GM18867 (cell line): ENCODE results near the gene CNTN4.

Source experiments
- ATAC-seq: cut with Tn5 transposase; IDR thresholded peaks from one replicate; pipeline ENCODE4 v1.9.1; 2021; ENCODE audit warnings: mild to moderate bottlenecking, moderate library complexity; ENCODE audit not compliant: unreplicated experiment

The CNTN4 gene

DNA sequence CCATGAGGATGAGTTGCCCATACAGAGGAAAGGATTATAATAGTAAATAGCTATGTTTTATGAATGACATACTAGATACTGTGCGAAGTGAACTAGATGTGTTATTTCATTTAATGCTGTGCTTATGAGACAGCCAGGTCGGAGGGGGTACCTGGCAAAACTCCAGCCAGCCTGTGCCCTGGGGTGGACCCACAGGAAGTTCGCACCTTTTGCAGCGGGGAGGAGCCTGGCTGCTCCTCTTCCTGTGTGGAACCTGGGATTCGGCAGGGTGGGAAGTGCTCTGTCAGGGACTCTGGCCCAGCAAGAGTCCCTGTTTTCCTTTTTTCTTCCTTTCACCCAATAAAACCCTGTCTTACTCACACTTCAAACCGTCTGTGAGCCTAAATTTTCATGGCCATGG is 559.3 kb downstream of the CNTN4 start:
- no peak for ATAC-seq

DNA sequence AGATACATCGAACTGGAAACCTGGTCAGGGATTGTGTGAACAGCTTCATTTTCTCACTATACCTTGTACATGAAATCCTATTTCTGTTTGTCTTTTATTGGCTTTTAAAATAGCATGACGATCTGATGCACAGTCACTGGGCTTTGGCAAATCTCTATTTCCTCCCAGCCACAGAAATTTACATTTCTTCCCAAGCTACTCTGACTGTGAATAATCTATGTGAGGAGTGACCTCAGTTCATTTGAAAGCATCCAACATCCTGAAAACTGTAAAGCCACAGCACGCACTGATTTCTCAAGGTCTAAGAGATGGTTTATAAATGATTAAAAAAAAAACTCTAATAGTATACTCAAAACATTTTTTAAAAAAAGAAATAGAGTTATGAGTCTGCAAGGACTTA is 561.2 kb downstream of the CNTN4 start:
- no peak for ATAC-seq

DNA sequence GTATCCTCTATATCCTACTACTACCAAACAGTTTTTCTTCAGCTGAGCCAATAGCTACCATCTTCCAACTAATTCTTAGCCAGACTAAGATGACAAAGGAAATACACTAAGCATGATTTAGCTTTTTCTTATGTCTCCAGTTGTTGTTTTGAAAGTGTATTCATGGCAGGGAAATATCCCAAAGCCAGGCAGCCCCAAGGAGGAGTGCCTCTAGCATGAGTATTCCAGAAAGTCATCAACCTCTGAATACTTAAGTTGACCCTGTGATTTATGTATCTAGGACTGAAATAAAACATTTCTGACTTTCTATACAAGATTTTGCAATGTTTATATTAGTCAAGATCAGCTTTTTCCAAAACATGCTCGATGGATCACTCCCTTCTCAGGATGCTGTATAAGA is 562.4 kb downstream of the CNTN4 start:
- ATAC-seq: no peak

DNA sequence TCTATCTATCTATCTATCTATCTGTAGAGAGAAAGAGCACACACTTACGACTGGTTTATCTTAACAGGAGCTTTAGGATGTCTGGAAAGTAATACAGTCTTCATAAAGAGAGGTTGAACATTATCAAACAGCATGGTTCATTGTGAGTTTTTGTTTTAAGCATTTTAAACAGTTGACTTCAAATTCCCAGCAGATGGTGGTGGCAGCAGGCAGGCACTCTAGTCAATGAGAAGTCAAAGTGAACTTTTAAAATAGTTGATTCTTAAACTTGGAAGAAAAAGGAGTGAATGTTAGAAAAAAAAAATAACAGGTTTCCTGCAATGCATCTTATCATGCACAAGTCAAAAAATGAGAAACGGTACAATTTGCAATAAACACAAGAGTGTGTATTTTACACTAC is 578.8 kb downstream of the CNTN4 start:
- no peak for ATAC-seq

DNA sequence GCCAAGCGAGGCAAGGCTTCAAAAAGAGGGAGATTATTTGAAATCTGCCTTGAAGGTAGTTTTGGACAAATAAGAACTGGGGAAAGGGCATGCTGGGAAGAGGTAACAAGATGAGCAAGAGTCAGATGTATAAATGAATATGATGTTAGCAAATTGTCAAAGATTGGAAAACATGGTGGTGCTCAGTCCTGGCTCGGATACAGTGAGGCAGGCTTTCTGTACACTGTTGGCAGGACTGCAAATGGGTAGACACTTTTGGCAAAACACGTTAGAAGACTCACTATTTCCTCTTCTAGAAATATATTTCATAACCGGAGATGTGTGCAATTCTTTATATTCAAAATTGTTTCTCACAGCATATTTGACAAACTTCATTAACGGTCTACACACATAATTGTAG is 581.6 kb downstream of the CNTN4 start:
- no peak for ATAC-seq

DNA sequence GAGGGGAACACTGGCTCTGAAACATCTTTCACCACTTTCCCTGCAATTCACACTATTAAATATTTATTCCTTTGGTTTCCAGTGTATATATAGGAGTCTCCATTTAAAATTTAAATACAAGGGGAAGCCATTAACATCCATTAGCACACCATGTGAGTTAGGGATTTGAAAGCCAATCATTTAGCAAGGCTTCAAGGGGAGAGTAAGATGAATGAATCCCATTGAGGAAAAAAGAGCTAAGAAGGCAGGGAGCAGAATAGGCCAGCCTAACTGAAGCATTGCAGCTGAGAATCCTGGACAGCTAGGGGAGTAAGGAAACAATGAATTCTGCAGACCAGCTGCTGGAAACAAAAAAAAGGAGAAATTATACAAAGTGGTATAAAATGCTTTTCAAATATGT is 585.4 kb downstream of the CNTN4 start:
- ATAC-seq: no peak

DNA sequence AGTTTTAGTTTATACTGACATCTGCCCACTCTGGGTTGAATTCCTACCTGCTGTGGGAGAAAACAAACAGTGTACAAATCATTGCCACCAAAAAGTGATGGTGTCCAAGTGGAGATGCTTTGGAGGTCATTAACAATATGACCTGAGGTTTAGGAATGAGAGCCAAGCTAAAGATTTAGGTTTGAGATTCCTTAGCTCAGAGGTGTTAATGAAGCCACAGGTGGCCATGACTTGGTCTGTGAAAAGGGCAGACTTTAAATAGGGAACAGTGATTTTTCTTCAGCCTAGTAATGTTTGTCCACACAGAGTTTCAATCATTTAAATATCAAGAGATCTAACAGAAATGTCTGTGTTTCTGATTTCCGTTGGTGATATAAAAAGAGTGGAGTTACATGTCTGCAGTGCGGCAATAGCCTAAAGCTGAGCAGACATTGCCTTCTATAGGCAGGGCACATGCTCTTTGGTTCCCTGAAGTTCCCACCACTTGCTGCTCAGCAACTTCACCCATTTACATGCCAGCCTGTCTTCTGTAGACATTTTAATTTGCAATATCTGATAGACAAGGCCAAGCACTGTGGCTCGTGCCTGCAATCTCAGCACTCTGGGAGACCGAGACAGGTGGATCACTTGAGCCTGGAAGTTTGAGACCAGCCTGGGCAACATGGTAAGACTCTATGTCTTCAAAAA is 588.3 kb downstream of the CNTN4 start:
- ATAC-seq: no peak

DNA sequence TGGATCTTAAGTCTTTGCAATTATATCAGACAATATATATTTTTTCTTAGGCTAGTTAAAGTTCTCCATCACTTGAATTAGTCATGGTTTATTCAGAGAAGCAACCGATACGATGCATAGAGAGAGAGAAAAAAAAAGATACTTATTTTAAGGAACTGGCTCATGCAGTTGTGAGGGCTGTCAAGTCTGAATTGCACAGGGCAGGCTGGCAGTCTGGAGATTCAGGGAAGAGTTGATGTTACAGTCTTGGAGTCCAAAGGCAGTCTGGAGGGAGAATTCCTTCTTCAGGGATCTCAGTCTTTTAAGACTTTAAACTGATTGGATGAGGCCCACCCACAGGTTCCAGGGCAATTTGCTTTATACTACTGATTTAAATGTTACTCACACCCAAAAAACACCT is 598.9 kb downstream of the CNTN4 start:
- no peak for ATAC-seq

DNA sequence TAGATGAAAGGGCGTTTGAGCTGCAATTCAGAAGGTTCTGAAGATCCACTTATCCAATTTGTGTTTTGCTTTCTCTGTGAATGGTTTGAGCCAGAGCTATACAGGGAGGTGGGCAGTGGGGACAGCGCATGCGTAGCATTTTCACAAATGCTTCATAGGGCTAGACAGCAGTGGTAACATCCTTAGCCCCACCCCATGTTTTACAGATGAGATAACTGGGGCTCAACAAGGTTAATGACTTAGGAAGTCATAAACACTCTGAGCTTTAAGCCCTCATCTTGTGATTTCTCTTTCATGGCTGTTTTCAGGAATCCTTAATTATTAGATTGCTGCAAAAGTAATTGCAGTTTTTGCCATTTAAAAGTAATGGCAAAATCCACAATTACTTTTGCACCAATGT is 602.8 kb downstream of the CNTN4 start:
- ATAC-seq: no peak

DNA sequence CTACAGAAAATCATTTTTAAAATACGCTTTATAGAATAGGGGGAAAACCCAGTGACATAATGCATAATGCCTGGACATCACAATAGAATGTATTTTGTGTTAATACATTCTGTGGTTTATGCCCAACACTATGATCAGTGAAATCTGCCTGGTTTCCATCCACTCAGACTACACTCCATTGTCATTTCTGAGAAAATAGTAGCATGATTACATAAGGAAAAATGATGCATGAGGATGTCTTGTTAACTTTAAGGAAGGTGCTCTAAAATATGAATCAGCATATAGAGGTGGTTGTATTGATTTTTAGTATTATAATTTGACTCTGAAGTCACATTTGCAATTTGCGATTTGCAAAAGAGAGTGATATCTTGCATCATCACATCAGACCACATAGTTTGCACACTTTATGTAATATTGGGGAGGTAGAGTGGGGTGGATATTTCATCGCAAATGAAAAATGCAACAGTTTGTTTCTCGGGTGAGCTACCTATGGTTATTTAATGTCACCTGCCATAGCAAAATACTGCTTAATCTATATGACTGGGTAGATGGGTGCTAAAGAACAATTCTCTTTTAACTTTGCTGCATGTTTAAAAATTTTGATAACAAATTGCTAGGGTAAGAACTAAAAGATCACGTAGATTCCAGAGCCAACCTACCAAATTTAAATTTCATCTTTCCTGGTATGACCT is 607.6 kb downstream of the CNTN4 start:
- no peak for ATAC-seq

DNA sequence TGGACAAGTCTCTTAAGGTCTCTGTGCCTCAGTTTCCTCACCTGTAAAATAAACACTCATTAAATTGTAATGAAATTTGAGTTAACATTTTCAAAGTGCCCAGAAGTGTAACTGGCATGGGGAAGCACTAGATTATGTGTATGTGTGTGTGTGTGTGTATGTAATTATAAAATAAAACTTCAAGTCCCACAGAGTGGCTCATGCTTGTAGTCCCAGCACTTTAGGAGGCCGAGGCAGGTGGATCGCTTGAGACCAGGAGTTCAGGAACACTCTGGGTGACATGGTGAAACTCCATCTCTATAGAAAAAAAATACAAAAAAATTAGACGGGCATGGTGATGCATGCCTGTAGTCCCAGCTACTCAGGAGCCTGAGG is 608.2 kb downstream of the CNTN4 start:
- ATAC-seq: no peak

DNA sequence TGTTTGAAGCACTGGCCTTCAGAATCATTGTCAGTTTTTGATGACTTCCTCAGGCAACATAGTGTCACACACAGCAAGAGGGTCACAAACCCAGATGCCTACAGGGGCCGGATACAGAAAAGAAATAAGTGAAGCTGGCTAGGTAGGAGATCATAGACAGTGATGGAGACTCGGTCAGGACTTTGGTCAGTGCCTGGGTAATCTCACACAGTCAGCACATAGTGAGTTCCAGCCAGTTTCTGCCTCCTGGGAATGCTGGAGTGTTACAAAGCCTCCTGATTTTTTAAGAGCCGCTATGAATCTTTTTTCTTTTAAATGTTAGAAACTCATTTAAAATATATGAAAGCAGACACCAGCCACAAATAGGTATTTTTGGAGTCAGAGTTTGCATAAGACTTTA is 612.4 kb downstream of the CNTN4 start:
- ATAC-seq: no peak

DNA sequence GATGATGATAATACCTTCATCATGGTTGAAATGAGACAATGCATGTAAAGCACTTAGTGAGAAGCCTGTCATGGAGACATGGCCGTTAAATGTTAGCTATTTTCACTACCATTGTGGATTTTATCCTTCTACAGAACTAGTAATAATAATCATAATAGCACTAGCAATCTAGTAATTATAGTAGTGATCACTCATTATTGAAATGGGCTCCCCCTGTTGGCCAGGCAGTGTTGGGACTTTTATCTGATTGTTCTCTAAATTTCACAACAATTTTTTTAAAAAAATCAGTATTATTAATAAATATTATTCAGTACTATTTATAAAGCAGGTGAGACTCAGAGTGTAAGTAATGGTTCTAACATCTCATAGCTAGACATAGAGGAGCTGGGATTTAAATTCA is 615.3 kb downstream of the CNTN4 start:
- no peak for ATAC-seq

DNA sequence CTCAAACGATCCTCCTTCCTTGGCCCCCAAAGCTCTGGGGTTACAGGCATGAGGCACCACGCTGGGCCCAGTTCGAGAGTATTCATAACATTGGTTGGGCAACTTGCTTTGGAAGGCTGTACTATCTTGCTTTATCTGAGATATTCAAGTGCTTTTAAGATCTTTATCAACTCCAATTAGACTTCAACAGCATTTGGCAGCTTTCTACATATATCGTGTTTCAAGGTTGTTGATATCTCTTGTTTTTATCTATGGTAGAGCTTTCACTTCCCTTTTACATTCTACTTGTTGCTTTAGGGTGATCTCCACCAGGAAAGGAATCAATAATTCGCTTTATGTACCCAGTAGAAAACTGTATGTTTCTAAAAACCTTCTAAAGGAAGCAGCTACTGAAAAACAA is 616.2 kb downstream of the CNTN4 start:
- ATAC-seq: peak; percentile 65

DNA sequence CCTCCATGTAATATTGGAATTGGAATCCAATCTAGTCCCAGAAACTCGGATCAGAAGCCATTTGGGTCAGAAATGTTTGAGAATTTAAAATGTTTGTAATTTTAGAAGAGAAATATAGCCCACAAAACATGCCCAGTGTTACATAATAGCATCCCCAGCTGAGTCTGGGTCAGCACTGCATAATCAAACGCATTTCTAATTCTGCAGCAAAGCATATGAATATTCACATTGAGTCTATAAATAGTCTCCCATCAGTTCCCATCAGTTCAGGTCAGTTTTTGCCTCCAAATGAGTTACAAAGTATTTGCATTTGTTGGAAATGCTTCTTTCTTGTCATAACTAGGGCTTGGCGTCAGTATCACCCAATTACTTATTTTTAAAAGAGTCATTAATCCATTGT is 628.4 kb downstream of the CNTN4 start:
- no peak for ATAC-seq

DNA sequence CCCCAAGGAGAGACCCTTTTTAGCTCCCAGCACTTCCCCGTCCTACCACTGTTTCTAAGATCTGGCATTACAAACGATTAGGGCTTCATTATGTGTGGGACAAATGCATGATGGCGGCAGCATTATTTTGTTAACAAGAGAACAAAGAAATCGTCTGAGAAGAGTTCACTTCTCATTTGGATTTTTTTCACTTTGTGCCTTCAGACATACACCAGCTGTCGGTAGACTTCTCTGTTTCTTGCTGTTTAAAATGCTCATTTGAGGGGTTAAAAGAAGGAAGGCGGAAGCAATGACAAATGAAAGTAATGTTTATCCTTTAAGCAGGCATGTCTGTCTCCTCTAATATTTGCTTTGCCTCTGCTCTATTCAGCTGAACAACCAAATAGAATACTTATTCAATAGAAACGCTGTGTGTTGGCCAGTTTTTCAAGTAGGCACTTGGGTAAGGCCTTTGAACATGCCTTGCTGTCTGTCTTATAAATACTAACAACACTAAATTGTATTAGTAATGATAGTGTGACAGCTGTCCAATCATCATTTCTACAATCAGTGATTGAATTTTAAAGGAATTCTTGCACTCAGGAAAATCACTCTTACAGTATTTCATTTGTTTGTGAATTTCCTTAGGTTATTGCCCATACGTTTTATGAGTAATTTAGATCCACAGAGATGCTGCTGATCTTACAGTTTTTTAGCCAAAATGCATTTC is 629.1 kb downstream of the CNTN4 start:
- ATAC-seq: no peak

DNA sequence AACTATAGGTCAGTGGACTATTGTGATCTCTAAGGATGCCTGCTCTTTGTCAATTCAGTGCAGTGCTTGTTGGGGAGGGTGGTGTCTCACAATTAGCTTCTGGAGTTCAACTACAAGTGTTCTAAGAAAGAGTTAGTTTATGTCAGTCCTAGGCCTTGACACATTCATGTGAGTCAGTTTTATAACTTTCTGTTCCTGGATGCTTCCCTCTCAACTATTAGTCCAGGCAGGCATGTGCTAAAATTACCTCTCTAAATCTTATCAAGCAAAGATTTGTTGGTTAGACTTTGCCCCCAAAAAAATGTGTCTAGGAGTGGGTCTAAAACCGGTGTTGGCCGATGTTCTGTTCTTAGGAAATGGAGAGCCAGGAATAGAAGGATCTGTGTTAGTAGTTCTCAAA is 633.2 kb downstream of the CNTN4 start:
- ATAC-seq: no peak

DNA sequence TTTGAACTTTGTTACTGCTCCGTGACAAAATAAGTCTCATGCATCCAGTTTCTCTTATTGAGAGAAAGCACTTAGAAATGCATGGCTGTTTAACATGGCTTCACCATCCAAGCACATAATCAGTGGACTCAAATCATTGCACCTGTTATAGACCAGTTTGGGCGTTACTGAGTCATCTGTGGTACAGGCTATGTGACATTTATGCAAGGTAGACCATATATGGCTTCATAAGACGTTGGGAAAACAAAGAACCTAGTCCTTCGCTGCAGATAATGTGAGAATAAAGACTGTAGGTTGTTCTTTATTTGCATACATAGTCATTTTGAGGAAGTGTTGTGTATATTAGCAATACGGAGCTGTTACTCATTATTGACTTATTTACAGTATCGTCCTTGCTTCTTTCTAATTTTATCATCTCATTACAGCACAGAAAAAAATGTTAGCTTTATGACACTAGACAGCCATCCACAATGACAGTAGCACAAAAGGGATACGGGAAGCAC is 636.8 kb downstream of the CNTN4 start:
- no peak for ATAC-seq

DNA sequence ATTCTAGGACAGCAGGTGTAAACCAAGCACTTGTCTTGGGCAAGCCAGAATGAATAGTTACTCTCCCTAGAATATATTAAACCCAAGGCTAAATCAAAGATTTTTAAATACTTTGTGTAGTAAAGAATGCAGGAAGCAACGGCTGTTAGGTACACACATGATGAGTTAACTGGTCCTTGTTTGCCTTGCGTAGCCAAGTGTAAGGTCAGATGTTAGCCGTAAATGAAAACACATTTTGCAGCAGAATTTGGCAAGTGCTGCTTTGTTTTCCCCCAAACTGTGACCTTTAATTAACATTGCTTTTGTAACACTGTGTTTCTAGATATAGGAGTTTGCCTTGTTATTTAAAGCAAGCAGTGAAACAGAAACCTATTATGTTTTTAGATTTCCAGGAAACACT is 642.9 kb downstream of the CNTN4 start:
- no peak for ATAC-seq

DNA sequence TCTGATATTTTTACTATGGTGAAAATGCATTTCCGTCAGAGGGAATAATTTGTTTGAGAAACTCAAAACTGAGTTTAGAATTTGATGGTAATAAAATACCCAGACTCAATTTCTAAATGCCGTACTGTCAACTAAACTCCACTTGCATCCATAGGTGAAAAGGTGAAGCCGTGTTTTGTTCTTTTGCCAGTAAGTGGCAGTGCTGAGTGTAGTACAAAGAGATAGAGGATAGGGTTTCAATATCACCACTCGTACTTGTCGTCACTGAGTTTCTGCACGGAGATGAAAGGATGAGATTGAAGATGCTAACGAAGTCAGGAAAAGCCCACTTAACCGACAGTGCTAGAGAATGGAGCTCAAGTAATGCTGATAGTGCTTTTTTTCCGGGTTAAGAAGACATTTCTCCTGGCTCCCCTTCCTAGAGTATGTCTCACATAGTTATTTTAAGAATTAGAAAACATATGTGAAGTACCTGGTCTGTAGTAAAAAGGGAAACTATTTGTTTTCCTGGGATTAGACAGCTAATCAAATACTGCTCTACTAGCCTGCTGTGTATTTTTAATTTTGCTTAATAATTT is 666.4 kb downstream of the CNTN4 start:
- peak; percentile 91 for ATAC-seq

DNA sequence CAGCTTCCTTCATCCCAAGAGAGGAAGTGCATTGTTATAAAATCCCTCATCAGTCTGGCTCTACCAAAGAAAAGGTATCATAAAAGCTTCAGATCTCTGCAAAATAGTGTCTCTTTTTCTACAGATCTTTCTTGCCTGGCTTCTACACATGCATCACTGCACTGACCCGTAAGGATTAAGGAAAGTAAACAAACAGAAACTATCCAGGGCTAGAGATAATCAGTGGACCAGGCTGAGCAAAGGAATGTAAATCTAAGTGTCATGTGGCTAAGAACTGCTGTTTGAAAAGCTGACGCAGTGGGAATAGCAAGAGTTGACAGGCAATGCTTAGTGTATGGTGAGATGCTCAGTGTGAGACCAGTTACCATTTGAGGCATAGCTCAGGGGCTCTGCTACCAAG is 671.8 kb downstream of the CNTN4 start:
- no peak for ATAC-seq

DNA sequence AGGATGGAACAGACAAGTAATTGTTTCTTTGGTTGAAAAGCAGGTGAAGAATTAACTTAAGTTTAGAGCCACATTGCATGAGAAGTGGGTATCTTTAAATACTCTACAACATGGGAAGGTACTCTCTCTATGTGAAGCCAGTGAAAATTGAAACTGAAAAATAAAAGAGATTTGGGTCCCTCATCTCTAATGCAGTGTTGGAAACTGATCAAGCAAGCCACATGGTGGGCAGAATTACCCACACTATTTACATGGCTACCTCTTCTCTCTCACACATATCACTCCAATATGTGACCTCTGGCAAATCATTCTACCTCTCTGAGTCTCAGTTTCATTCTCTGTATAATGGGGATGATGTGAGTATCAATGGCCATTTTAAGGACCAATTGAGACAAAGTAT is 672.5 kb downstream of the CNTN4 start:
- peak; percentile 72 for ATAC-seq
